DMS114 treated with DMSO at 0.1 percent for 48 hours (cell line): Measurements from ENCODE around the gene XRCC2.

ENCODE experiments used
- DNase-seq: peaks from one replicate; lab custom pipeline; 2025; ENCODE audit not compliant: unreplicated experiment; lab: John Stamatoyannopoulos, UW

Gene XRCC2

GRCh38 chr7:152617056-152617455, 58.9 kb downstream of the XRCC2 start:
- DNase-seq, result no peak

GRCh38 chr7:152615031-152615741, 60.8 kb downstream of the XRCC2 start:
- DNase-seq, result no peak

GRCh38 chr7:152608656-152609055, 67.3 kb downstream of the XRCC2 start:
- no peak for DNase-seq

- DNase-seq, result no peak
These were observed 67.7 kb downstream of the XRCC2 start for GRCh38 chr7:152608208-152608607.

- no peak for DNase-seq
These were observed 68.9 kb downstream of the XRCC2 start for GRCh38 chr7:152607007-152607406.

- DNase-seq, result no peak
These were observed 73.0 kb downstream of the XRCC2 start for GRCh38 chr7:152602962-152603361.

GRCh38 chr7:152601305-152601798, 74.6 kb downstream of the XRCC2 start:
- DNase-seq, result no peak

- DNase-seq, result no peak
These were observed 75.7 kb downstream of the XRCC2 start for GRCh38 chr7:152600266-152600665.

- DNase-seq, result no peak
These were observed 78.4 kb downstream of the XRCC2 start for GRCh38 chr7:152597507-152597906.

GRCh38 chr7:152596824-152597223, 79.1 kb downstream of the XRCC2 start:
- no peak for DNase-seq
